GM21786 (cell line): ENCODE measurements around the gene PCDH7.

Experiments
- ATAC-seq: cut with Tn5 transposase; IDR thresholded peaks from one replicate; pipeline ENCODE4 v1.9.1; 2021; ENCODE audit not compliant: unreplicated experiment

Gene PCDH7

GRCh38 chr4:30725562-30725961, 5.4 kb downstream of the PCDH7 start:
- ATAC-seq, result no peak

DNA sequence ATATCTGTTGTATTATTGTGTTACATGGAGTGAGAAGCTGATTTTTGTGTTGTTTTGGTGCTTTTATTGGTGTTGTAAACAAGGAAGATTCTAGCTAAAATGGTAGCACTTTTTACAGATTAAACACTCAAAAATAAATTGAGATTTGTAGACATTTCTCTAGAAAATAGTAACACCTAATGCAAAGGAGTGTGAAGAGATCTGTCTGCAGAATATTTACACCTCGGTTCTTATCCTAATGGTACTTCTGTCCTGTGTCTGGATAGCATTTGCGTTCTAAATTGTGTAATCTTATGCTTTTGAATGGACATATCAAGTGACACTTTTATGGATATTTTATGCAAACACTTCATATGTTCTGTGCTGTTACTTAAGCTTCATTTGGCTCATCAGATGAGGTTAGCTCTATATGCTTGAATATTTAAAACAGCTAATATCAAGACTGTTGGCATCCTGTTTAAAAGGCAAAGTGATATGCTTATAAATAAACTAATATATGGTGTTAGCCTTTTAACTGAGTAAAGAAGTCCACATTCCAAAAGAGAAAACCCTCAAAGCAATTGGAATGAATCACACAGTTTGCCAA, 6.0 kb downstream of the PCDH7 start:
- ATAC-seq, result no peak

GRCh38 chr4:30727409-30727808, 7.2 kb downstream of the PCDH7 start:
- no peak for ATAC-seq

DNA sequence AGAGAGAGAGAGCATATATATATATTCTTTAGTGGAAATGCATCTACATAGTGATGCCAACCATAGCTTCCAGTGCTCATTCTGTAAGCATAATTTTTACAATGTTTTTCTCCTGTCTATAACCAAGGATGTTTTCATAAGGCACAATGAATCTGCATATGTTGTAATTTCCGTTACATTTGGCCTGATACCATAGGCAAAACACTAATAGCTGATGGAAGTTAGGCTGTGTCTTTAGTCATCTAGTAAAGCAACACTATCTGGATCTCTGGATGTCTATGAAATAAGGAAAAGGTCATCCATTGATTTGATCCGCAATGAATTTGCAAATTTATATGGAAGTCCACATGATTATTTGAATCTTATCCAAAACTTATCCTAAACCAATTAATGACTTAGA, 8.1 kb downstream of the PCDH7 start:
- no peak for ATAC-seq

DNA sequence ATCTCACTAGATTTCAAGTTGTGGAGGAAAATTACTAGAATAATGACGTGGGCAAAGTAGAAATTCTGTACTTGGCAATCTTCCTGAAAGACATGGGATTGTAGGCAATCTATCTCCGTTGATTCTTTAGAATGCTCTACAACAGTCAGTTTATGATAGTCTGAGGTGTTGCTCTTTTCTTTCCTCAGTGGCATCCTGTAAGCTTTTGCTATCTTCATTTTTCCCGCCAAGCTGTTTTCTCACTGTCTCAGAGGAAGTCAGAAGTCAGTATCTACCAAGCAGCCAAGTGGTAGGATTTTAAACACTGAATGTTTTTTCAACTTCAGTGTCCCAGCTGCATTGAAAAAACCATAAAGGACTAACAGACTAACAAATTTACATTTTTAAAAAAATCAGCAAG, 23.7 kb downstream of the PCDH7 start:
- ATAC-seq, result no peak

DNA sequence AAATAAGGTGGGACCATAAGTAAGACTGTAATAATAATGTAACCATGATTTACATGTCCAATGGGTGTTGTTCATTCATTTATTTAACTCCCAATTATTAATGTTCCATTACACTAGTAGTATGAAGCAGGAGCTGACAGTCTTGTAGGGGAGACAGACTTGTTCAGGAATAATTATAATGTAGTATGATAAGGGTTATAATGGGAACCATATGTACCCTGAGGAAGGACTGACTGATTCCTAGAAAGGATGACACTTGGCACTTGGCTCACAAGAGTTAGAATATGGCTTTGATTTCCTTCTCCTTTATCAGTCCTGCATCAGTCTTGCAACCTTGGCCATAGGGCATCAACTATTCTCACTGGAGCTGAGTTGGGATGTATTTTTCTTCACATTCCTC, 24.2 kb downstream of the PCDH7 start:
- no peak for ATAC-seq

GRCh38 chr4:30744957-30745640, 24.9 kb downstream of the PCDH7 start:
- ATAC-seq, result no peak

- ATAC-seq, result no peak
Observed at GRCh38 chr4:30746735-30747134, 26.6 kb downstream of the PCDH7 start.

DNA sequence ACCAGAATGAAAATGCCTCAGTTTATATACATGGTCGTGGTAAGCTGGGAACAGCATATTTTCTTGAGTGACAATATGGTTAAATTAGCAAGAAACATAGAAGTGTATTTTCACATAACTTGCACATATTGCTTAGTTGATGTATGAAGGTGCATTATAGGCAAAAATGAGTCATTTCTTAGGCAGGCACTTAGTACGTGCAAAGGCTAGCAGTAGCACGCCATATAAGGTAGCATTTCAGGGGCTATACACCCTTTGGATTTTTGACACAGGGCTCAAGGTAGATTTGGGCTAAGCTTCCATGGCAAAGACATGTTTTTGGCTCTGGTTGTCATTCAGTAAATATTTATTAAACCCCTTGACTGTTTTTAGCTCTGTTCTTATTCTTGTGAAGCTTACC, 33.1 kb downstream of the PCDH7 start:
- no peak for ATAC-seq

DNA sequence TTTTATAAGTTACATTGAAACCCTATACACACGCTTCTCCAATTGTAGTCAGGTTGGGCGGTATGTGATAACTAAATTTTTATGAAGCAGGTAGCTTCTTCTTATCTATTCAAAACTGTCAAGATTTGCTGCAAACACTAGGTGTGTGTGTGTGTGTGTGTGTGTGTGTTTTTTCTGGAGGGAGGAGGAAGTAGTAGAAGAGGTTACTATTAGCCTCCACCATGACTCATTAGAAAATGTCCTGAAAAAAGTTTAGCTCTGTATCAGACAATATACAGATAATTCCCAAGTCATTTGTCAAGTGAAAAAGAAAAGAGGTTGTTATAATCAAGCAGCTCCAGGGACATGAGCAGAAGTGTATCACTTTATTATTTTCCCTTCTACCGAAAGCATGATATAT, 33.9 kb downstream of the PCDH7 start:
- no peak for ATAC-seq

- ATAC-seq, result no peak
Observed at GRCh38 chr4:30755346-30755745, 35.2 kb downstream of the PCDH7 start.

GRCh38 chr4:30756553-30756952, 36.4 kb downstream of the PCDH7 start:
- no peak for ATAC-seq

GRCh38 chr4:30757357-30757756, 37.2 kb downstream of the PCDH7 start:
- ATAC-seq, result no peak

GRCh38 chr4:30760551-30760950, 40.4 kb downstream of the PCDH7 start:
- ATAC-seq, result no peak

GRCh38 chr4:30763321-30763727, 43.2 kb downstream of the PCDH7 start:
- ATAC-seq, result no peak

DNA sequence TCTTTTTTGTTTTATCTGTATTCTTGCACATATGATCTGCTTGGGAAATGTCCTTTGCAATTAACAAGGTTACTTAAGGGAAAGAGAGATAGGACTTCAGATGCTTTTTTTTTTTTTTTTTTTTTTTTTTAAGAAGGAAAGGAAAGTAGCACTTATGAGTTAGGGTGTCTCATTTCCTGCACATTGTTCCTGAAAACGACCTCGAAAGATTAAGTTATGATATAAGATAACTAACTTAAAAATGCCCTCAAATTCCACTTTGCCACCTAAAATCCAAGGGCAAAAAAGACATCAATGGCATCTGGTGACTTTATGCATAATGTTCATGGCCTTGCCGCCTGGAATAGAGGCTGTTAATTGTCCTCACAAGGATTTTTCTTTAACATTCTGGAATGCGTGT, 44.9 kb downstream of the PCDH7 start:
- no peak for ATAC-seq

- ATAC-seq, result no peak
Observed at GRCh38 chr4:30767147-30767845, 47.1 kb downstream of the PCDH7 start.

DNA sequence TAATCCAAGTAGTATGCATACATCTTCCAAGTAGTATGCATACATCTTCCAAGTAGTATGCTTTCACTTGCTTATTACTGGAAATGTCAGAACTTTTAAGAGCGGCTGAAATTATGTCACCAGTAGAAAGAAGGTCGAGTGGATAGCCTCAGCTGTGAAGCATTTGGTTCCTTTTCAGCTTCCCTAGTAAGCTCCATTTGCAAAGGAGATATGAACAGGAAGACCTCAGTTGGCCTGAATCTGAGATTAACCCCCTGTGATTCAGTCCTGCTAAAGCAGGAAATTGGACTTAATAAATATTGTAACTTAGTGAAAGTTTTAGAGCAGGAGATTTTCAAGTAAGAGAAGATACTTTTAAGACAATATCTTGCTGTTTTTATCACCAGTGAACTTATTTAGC, 48.1 kb downstream of the PCDH7 start:
- ATAC-seq, result no peak

- no peak for ATAC-seq
Observed at GRCh38 chr4:30769093-30769492, 48.9 kb downstream of the PCDH7 start.

DNA sequence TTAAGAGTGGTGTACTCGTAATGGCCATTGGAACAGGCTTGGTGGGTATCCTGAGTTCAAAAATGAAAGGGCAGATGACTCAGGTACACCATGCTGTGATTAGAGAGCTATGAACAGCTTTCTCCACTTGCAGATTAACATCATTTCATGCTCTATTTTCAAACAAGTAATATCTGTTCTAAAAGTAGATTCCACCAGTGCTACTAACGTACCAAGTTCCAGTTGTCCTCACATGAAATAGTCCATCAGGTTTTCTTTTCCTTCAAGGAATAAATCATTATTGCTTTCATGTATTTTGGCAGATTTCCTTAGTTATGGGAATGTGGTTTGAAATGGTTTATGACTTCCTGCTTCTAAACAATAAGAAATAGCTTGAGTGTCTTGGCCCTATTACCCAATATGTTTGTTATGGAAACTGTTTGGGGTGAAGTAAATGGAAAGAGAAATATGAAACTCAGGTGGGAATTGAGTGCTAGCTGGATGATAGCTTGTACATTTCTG, 49.9 kb downstream of the PCDH7 start:
- ATAC-seq, result no peak

- ATAC-seq, result no peak
Observed at GRCh38 chr4:30770812-30771211, 50.6 kb downstream of the PCDH7 start.

DNA sequence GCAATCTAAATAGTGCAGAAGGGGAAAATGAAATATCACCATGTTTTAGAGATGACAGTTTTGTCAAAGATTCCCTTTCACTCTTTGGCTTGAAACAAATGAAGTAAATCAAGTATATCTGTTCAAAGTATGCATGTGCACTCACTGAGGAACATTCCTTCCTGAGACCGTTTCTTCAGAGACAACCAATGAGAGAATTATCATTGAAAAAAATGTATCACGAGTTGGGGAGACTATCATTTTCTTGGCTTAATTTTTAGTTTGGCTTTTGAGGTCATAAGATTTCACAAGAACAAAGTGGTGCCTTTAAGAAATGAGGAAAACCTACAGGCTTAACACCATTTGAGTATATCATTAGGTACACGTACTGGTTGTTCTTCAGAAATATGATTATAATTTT, 56.3 kb downstream of the PCDH7 start:
- no peak for ATAC-seq
